Sigmoid colon (tissue), 4 donors: Measurements from ENCODE around the gene CAMK1D.

Experiments used
- POLR2A ChIP-seq, 2 donors: fragments of 450-650 bp; IDR thresholded peaks; one replicate each; pipeline ENCODE4 v1.6.1; 2016; ENCODE audit warnings: antibody characterized with exemption in 2 of 2, mild to moderate bottlenecking in 2 of 2, moderate library complexity in 2 of 2
- POLR2AphosphoS5 ChIP-seq, 4 donors: sonication (generic); formaldehyde crosslinking; IDR thresholded peaks; one replicate each; pipeline ENCODE4 v1.6.1; 2017; ENCODE audit warnings: antibody characterized with exemption in 4 of 4
- TF ChIP-seq, protein P1 (sequence below), 4 experiments: fragments of 450-650 bp in 3 of 4; fragments of 200-600 bp in 1 of 4; IDR thresholded peaks; one replicate each; pipeline ENCODE4 v1.5.1; 2016 to 2019; ENCODE audit warnings: antibody characterized with exemption in 4 of 4, mild to moderate bottlenecking in 3 of 4, moderate library complexity in 2 of 4

- TF ChIP-seq, protein P1, sequence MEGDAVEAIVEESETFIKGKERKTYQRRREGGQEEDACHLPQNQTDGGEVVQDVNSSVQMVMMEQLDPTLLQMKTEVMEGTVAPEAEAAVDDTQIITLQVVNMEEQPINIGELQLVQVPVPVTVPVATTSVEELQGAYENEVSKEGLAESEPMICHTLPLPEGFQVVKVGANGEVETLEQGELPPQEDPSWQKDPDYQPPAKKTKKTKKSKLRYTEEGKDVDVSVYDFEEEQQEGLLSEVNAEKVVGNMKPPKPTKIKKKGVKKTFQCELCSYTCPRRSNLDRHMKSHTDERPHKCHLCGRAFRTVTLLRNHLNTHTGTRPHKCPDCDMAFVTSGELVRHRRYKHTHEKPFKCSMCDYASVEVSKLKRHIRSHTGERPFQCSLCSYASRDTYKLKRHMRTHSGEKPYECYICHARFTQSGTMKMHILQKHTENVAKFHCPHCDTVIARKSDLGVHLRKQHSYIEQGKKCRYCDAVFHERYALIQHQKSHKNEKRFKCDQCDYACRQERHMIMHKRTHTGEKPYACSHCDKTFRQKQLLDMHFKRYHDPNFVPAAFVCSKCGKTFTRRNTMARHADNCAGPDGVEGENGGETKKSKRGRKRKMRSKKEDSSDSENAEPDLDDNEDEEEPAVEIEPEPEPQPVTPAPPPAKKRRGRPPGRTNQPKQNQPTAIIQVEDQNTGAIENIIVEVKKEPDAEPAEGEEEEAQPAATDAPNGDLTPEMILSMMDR (IDR thresholded peaks at IDR 0.05) = no peak
- TF ChIP-seq POLR2AphosphoS5 (IDR thresholded peaks at IDR 0.05) (no peak), POLR2A (IDR thresholded peaks at IDR 0.05) (no peak)
Measured at GRCh38 chr10:12550994-12551393, 201.6 kb downstream of the CAMK1D start.
